ENCODE results near the gene COL8A1. TPM values are rescaled to one million over a fixed set of nuclear protein-coding genes. Genes with fewer than 3 reads are reported as not detected.

Gene COL8A1
- total and polyA plus RNA-seq, 8 donors = 0.31 to 16.5 (median 6.6) TPM

DNA sequence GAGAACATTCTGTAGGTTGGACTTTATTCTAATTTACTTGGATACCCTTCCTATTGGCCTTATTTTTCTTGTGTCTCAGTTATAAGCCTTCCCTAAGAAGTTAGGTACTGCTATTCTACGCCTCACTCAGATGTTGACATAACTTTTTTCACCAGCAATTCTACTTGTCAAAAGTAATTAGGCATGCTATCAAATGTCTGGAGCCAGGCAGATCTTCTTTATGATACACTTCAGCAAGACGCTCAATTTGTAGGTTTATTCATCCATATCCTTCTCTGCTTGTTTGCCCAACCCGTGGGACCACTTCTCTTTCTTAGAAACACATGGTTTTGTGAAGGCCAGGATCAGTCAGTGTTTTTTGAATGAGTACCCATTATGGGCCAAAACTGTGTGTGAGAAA is 36.2 kb upstream of the COL8A1 start:
- TF ChIP-seq POLR2A (IDR thresholded peaks at IDR 0.05) (no peak), EP300 (IDR thresholded peaks at IDR 0.05) (no peak), POLR2AphosphoS5 (IDR thresholded peaks at IDR 0.05) (no peak)
- TF ChIP-seq, protein P1, sequence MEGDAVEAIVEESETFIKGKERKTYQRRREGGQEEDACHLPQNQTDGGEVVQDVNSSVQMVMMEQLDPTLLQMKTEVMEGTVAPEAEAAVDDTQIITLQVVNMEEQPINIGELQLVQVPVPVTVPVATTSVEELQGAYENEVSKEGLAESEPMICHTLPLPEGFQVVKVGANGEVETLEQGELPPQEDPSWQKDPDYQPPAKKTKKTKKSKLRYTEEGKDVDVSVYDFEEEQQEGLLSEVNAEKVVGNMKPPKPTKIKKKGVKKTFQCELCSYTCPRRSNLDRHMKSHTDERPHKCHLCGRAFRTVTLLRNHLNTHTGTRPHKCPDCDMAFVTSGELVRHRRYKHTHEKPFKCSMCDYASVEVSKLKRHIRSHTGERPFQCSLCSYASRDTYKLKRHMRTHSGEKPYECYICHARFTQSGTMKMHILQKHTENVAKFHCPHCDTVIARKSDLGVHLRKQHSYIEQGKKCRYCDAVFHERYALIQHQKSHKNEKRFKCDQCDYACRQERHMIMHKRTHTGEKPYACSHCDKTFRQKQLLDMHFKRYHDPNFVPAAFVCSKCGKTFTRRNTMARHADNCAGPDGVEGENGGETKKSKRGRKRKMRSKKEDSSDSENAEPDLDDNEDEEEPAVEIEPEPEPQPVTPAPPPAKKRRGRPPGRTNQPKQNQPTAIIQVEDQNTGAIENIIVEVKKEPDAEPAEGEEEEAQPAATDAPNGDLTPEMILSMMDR (IDR thresholded peaks at IDR 0.05) = no peak
- Histone ChIP-seq H3K4me3 (no peak overlapping the region), H3K27me3 (no peaks in the 10 kb centered on the region), H3K27ac (no peak overlapping the region), H3K36me3 (no peaks in the 10 kb centered on the region), H3K9me3 (no peaks in the 10 kb centered on the region), H3K4me1 (no peaks in the 10 kb centered on the region)
- intact Hi-C loops (cut with DNase I; ENCODE audit: low total_unique reads) = no loop called here
- WGBS, 5 donors = 35 to 58% (median 53%) methylated on average over 3 of the region's 3 CpGs
- DNase-seq = no peak

- Histone ChIP-seq H3K4me1 (no peaks in the 10 kb centered on the region), H3K27ac (no peak overlapping the region), H3K4me3 (no peak overlapping the region), H3K9me3 (no peaks in the 10 kb centered on the region), H3K27me3 (no peaks in the 10 kb centered on the region), H3K36me3 (no peaks in the 10 kb centered on the region)
- TF ChIP-seq POLR2AphosphoS5 (IDR thresholded peaks at IDR 0.05) = no peak
- TF ChIP-seq, protein P1 (IDR thresholded peaks at IDR 0.05) = no peak
- TF ChIP-seq EP300 (IDR thresholded peaks at IDR 0.05) = no peak
- no peak for TF ChIP-seq POLR2A (IDR thresholded peaks at IDR 0.05)
- 80 to 97% (median 82%) methylated on average over 1 of the region's 1 CpG for WGBS, 5 donors
- intact Hi-C loops (cut with DNase I; ENCODE audit: low total_unique reads) = no loop called here
- DNase-seq = no peak
Measured at GRCh38 chr3:99607151-99607550, 31.2 kb upstream of the COL8A1 start.

DNA sequence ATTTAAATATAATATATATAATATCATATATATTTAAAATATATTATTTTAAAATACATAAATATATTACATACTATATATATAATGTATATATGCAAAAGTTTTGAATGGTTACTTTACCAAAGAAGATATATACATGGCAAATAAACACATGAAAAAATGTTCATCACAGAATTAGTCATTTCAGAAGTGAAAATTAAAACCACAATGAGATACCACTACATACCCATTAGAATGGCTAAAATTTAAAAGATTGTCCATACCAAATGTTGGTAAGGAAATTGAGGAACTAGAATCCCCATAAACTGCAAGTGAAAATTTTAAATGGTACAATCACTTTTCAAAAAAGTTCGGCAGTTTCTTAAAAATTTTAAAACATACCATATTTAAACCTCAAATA is 23.6 kb upstream of the COL8A1 start:
- intact Hi-C loops (cut with DNase I; ENCODE audit: low total_unique reads) = no loop called here
- H3K9me3 ChIP-seq = peaks cover 0 to 4% (median 0%) of the 10 kb centered on the region in 4 donors
- no peak overlapping the region for H3K4me3 ChIP-seq
- DNase-seq = no peak
- H3K27me3 ChIP-seq = no peaks in the 10 kb centered on the region
- H3K4me1 ChIP-seq = no peaks in the 10 kb centered on the region
- TF ChIP-seq POLR2AphosphoS5 (IDR thresholded peaks at IDR 0.05) (no peak), POLR2A (IDR thresholded peaks at IDR 0.05) (no peak), EP300 (IDR thresholded peaks at IDR 0.05) (no peak)
- TF ChIP-seq, protein P1 (IDR thresholded peaks at IDR 0.05) = no peak
- H3K27ac ChIP-seq = no peak overlapping the region
- no peaks in the 10 kb centered on the region for H3K36me3 ChIP-seq
- WGBS, 5 donors = 79 to 99% (median 93%) methylated on average over 1 of the region's 1 CpG

GRCh38 chr3:99620077-99620767 is 18.2 kb upstream of the COL8A1 start:
- WGBS, 5 donors = 79 to 96% (median 87%) methylated on average over 1 of the region's 1 CpG

More at GRCh38 chr3:99620077-99620767, 18.2 kb upstream of the COL8A1 start:
- no peaks in the 10 kb centered on the region for H3K4me1 ChIP-seq
- H3K27ac ChIP-seq = no peak overlapping the region
- H3K4me3 ChIP-seq = no peak overlapping the region
- intact Hi-C loops (cut with DNase I; ENCODE audit: low total_unique reads) = no loop called here
- H3K27me3 ChIP-seq = no peaks in the 10 kb centered on the region
- DNase-seq = no peak
- no peaks in the 10 kb centered on the region for H3K36me3 ChIP-seq
- peaks cover 0 to 4% (median 0%) of the 10 kb centered on the region in 4 donors for H3K9me3 ChIP-seq
- TF ChIP-seq, protein P1 (IDR thresholded peaks at IDR 0.05) = no peak
- TF ChIP-seq POLR2A (IDR thresholded peaks at IDR 0.05) (no peak), POLR2AphosphoS5 (IDR thresholded peaks at IDR 0.05) (no peak), EP300 (IDR thresholded peaks at IDR 0.05) (no peak)

All from stomach (tissue), 9 donors.